ENCODE data around the gene FYB1.

GRCh38 chr5:39175273-39175955, 43.9 kb downstream of the FYB1 start:
- no peak for TF ChIP-seq CTCF (IDR thresholded peaks at IDR 0.05)
- no peak for TF ChIP-seq POLR2A (IDR thresholded peaks at IDR 0.05)

Measured in lower leg skin (tissue), 3 donors.